WTC11 (cell line): Measurements from ENCODE around the gene CLEC16A. TPM values are rescaled to one million over a fixed set of nuclear protein-coding genes. Genes with fewer than 3 reads are reported as not detected.

Source experiments
- ATAC-seq: fragments of 200-7000 bp; cut with Tn5 transposase; 2 replicates; pipeline ENCODE4 v1.10.0; 2021; ENCODE audit warnings: mild to moderate bottlenecking, moderate library complexity
- CTCF ChIA-PET: fragments of 300-600 bp; sonication (Branson Sonifier 250); formaldehyde crosslinking; loops from one replicate; lab custom pipeline; 2021; ENCODE audit warnings: antibody characterized with exemption; lab: Charles Lee
- POLR2A ChIA-PET: fragments of 350-600 bp; sonication (Branson Sonifier 250); formaldehyde crosslinking; loops from one replicate; lab custom pipeline; 2021; ENCODE audit warnings: antibody characterized with exemption; lab: Charles Lee
- DNase-seq: peaks from one replicate; pipeline ENCODE4 v3.0.0; 2021; ENCODE audit warnings: low spot score
- H3K27ac Mint-ChIP-seq: 2 replicates; pipeline ENCODE4 v1.8.0; 2021; ENCODE audit warnings: mixed read lengths
- H3K27me3 Mint-ChIP-seq: 2 replicates; pipeline ENCODE4 v1.8.0; 2021; ENCODE audit warnings: low read depth, mild to moderate bottlenecking, moderate library complexity, mixed read lengths
- H3K36me3 Mint-ChIP-seq: 2 replicates; pipeline ENCODE4 v1.8.0; 2021; ENCODE audit warnings: mixed read lengths
- H3K4me1 Mint-ChIP-seq: 2 replicates; pipeline ENCODE4 v1.8.0; 2022; ENCODE audit warnings: mixed read lengths
- H3K4me3 Mint-ChIP-seq: 2 replicates; pipeline ENCODE4 v1.8.0; 2021; ENCODE audit warnings: mild to moderate bottlenecking, moderate library complexity, mixed read lengths
- H3K9me3 Mint-ChIP-seq: 2 replicates; pipeline ENCODE4 v1.8.0; 2021; ENCODE audit warnings: mixed read lengths
- CREB1 ChIP-seq: sonication (generic); formaldehyde crosslinking; IDR thresholded peaks from 2 replicates; pipeline ENCODE4 v1.8.0; 2023; ENCODE audit warnings: mild to moderate bottlenecking, missing genetic modification reagents
- ERG ChIP-seq: fragments of 250-450 bp; sonication (Bioruptor Pico); IDR thresholded peaks from 2 replicates; pipeline ENCODE4 v1.8.0; 2021; ENCODE audit warnings: mild to moderate bottlenecking
- ESRRA ChIP-seq: sonication (generic); formaldehyde crosslinking; IDR thresholded peaks from 2 replicates; pipeline ENCODE4 v1.8.1; 2022; ENCODE audit warnings: mild to moderate bottlenecking, missing genetic modification reagents, borderline replicate concordance
- IRF1 ChIP-seq: sonication (generic); formaldehyde crosslinking; IDR thresholded peaks from 2 replicates; pipeline ENCODE4 v1.8.0; 2023; ENCODE audit warnings: missing genetic modification reagents
- IRF2 ChIP-seq: sonication (generic); formaldehyde crosslinking; IDR thresholded peaks from 2 replicates; pipeline ENCODE4 v1.8.0; 2022; ENCODE audit warnings: low read depth, missing genetic modification reagents, borderline replicate concordance
- NR3C1 ChIP-seq: sonication (generic); formaldehyde crosslinking; conservative IDR thresholded peaks from 2 replicates; pipeline ENCODE4 v1.8.1; 2023; ENCODE audit warnings: low read depth, mild to moderate bottlenecking, missing genetic modification reagents
- RELA ChIP-seq: sonication (generic); formaldehyde crosslinking; IDR thresholded peaks from 2 replicates; pipeline ENCODE4 v1.8.1; 2022; ENCODE audit warnings: missing genetic modification reagents, mild to moderate bottlenecking, borderline replicate concordance
- SOX15 ChIP-seq: fragments of 250-450 bp; sonication (Bioruptor Pico); IDR thresholded peaks from 2 replicates; pipeline ENCODE4 v1.9.0; 2021; ENCODE audit warnings: mild to moderate bottlenecking
- SP1 ChIP-seq: sonication (generic); formaldehyde crosslinking; conservative IDR thresholded peaks from 2 replicates; pipeline ENCODE4 v1.8.1; 2022; ENCODE audit warnings: missing genetic modification reagents
- TCF7 ChIP-seq: sonication (generic); formaldehyde crosslinking; IDR thresholded peaks from 2 replicates; pipeline ENCODE4 v1.8.0; 2022; ENCODE audit warnings: mild to moderate bottlenecking, low read depth, missing genetic modification reagents, moderate library complexity
- ZBTB21 ChIP-seq: sonication (generic); formaldehyde crosslinking; IDR thresholded peaks from 2 replicates; pipeline ENCODE4 v1.8.1; 2023; ENCODE audit warnings: mild to moderate bottlenecking, missing genetic modification reagents, borderline replicate concordance
- ZNF232 ChIP-seq: sonication (generic); formaldehyde crosslinking; IDR thresholded peaks from 2 replicates; pipeline ENCODE4 v1.8.0; 2022; ENCODE audit warnings: mild to moderate bottlenecking, missing genetic modification reagents
- ZNF263 ChIP-seq: sonication (generic); formaldehyde crosslinking; IDR thresholded peaks from 2 replicates; pipeline ENCODE4 v1.8.1; 2022; ENCODE audit warnings: low read depth, mild to moderate bottlenecking, moderate library complexity, missing genetic modification reagents
- ZNF317 ChIP-seq: sonication (generic); formaldehyde crosslinking; IDR thresholded peaks from 2 replicates; pipeline ENCODE4 v1.8.1; 2023; ENCODE audit warnings: low read depth, mild to moderate bottlenecking, moderate library complexity, missing genetic modification reagents, borderline replicate concordance
- ZNF671 ChIP-seq: fragments of 250-450 bp; sonication (Bioruptor Pico); IDR thresholded peaks from 2 replicates; pipeline ENCODE4 v1.8.0; 2021; ENCODE audit warnings: mild to moderate bottlenecking
- total RNA-seq: library from RNA; stranded (reverse); gene quantifications from 3 replicates; pipeline ENCODE4 v1.2.3, GENCODE V29; 2021
- TF ChIP-seq, protein P1 (sequence below): sonication (generic); formaldehyde crosslinking; IDR thresholded peaks from 2 replicates; pipeline ENCODE4 v1.8.1; 2023; ENCODE audit warnings: mild to moderate bottlenecking, missing genetic modification reagents
- TF ChIP-seq, protein P2 (sequence below): fragments of 250-450 bp; sonication (Bioruptor Pico); IDR thresholded peaks from 2 replicates; pipeline ENCODE4 v1.9.0; 2021; ENCODE audit warnings: mild to moderate bottlenecking, borderline replicate concordance
- TF ChIP-seq, protein P3 (sequence below): sonication (generic); formaldehyde crosslinking; IDR thresholded peaks from 2 replicates; pipeline ENCODE4 v1.8.1; 2022; ENCODE audit warnings: low read depth, missing genetic modification reagents, borderline replicate concordance
- TF ChIP-seq, protein P4 (sequence below): sonication (generic); formaldehyde crosslinking; IDR thresholded peaks from 2 replicates; pipeline ENCODE4 v1.8.1; 2023; ENCODE audit warnings: mild to moderate bottlenecking, missing genetic modification reagents, moderate library complexity
- TF ChIP-seq, protein P5 (sequence below): fragments of 250-450 bp; sonication (Bioruptor Pico); IDR thresholded peaks from 2 replicates; pipeline ENCODE4 v1.9.0; 2021; ENCODE audit warnings: mild to moderate bottlenecking

CLEC16A gene
- total RNA-seq, 1 experiment from 2014 or later: 14.4 TPM

GRCh38 chr16:11094857-11095565 is 150.6 kb downstream of the CLEC16A start:
- H3K36me3 Mint-ChIP-seq: no peaks in the 10 kb centered on the region
- ATAC-seq (no peak), DNase-seq (no peak)
- no peak overlapping the region for H3K27ac Mint-ChIP-seq
- H3K9me3 Mint-ChIP-seq: no peaks in the 10 kb centered on the region
- ChIA-PET CTCF (interaction anchor here (1.0 kb wide), 1 partner anchor 25 kb away, joined by 3 read pairs; no protein-coding TSS in a partner anchor), POLR2A (no interaction called here)
- H3K4me3 Mint-ChIP-seq: no peak overlapping the region
- no peak for TF ChIP-seq ESRRA (CRISPR knock-in tag)
- TF ChIP-seq RELA (CRISPR knock-in tag): no peak
- TF ChIP-seq, protein P1, sequence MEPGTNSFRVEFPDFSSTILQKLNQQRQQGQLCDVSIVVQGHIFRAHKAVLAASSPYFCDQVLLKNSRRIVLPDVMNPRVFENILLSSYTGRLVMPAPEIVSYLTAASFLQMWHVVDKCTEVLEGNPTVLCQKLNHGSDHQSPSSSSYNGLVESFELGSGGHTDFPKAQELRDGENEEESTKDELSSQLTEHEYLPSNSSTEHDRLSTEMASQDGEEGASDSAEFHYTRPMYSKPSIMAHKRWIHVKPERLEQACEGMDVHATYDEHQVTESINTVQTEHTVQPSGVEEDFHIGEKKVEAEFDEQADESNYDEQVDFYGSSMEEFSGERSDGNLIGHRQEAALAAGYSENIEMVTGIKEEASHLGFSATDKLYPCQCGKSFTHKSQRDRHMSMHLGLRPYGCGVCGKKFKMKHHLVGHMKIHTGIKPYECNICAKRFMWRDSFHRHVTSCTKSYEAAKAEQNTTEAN (CRISPR knock-in tag): no peak
- TF ChIP-seq ZNF317 (CRISPR knock-in tag): no peak
- no peak for TF ChIP-seq SOX15 (CRISPR knock-in tag)
- TF ChIP-seq, protein P2, sequence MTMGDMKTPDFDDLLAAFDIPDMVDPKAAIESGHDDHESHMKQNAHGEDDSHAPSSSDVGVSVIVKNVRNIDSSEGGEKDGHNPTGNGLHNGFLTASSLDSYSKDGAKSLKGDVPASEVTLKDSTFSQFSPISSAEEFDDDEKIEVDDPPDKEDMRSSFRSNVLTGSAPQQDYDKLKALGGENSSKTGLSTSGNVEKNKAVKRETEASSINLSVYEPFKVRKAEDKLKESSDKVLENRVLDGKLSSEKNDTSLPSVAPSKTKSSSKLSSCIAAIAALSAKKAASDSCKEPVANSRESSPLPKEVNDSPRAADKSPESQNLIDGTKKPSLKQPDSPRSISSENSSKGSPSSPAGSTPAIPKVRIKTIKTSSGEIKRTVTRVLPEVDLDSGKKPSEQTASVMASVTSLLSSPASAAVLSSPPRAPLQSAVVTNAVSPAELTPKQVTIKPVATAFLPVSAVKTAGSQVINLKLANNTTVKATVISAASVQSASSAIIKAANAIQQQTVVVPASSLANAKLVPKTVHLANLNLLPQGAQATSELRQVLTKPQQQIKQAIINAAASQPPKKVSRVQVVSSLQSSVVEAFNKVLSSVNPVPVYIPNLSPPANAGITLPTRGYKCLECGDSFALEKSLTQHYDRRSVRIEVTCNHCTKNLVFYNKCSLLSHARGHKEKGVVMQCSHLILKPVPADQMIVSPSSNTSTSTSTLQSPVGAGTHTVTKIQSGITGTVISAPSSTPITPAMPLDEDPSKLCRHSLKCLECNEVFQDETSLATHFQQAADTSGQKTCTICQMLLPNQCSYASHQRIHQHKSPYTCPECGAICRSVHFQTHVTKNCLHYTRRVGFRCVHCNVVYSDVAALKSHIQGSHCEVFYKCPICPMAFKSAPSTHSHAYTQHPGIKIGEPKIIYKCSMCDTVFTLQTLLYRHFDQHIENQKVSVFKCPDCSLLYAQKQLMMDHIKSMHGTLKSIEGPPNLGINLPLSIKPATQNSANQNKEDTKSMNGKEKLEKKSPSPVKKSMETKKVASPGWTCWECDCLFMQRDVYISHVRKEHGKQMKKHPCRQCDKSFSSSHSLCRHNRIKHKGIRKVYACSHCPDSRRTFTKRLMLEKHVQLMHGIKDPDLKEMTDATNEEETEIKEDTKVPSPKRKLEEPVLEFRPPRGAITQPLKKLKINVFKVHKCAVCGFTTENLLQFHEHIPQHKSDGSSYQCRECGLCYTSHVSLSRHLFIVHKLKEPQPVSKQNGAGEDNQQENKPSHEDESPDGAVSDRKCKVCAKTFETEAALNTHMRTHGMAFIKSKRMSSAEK (CRISPR knock-in tag): no peak
- no peak for TF ChIP-seq TCF7 (CRISPR knock-in tag)
- no peak for TF ChIP-seq ZBTB21 (CRISPR knock-in tag)
- no peak for TF ChIP-seq ZNF263 (CRISPR knock-in tag)
- TF ChIP-seq, protein P3, sequence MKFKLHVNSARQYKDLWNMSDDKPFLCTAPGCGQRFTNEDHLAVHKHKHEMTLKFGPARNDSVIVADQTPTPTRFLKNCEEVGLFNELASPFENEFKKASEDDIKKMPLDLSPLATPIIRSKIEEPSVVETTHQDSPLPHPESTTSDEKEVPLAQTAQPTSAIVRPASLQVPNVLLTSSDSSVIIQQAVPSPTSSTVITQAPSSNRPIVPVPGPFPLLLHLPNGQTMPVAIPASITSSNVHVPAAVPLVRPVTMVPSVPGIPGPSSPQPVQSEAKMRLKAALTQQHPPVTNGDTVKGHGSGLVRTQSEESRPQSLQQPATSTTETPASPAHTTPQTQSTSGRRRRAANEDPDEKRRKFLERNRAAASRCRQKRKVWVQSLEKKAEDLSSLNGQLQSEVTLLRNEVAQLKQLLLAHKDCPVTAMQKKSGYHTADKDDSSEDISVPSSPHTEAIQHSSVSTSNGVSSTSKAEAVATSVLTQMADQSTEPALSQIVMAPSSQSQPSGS: no peak
- TF ChIP-seq NR3C1 (CRISPR knock-in tag): no peak
- TF ChIP-seq ZNF232: no peak
- no peak for TF ChIP-seq IRF1
- no peak for TF ChIP-seq ERG (CRISPR knock-in tag)
- TF ChIP-seq CREB1: no peak
- TF ChIP-seq, protein P4, sequence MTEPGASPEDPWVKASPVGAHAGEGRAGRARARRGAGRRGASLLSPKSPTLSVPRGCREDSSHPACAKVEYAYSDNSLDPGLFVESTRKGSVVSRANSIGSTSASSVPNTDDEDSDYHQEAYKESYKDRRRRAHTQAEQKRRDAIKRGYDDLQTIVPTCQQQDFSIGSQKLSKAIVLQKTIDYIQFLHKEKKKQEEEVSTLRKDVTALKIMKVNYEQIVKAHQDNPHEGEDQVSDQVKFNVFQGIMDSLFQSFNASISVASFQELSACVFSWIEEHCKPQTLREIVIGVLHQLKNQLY (CRISPR knock-in tag): no peak
- TF ChIP-seq SP1 (CRISPR knock-in tag): no peak
- no peak for TF ChIP-seq ZNF671 (CRISPR knock-in tag)
- TF ChIP-seq, protein P5, sequence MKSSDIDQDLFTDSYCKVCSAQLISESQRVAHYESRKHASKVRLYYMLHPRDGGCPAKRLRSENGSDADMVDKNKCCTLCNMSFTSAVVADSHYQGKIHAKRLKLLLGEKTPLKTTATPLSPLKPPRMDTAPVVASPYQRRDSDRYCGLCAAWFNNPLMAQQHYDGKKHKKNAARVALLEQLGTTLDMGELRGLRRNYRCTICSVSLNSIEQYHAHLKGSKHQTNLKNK (CRISPR knock-in tag): no peak
- no peak for TF ChIP-seq IRF2 (CRISPR knock-in tag)
- H3K4me1 Mint-ChIP-seq: peaks cover 4% of the 10 kb centered on the region
- no peaks in the 10 kb centered on the region for H3K27me3 Mint-ChIP-seq
